PC-3 (cell line): ENCODE data around the gene MAML3.

Experiments used
- CTCF ChIP-seq: fragments of 300-600 bp; sonication (generic); conservative IDR thresholded peaks from 2 replicates; pipeline ENCODE4 v1.5.1; 2017; ENCODE audit warnings: antibody characterized with exemption, low read depth, mild to moderate bottlenecking, low read length
- EZH2 ChIP-seq: fragments of 300-600 bp; sonication (generic); IDR thresholded peaks from one replicate; pipeline ENCODE4 v1.6.1; 2017; ENCODE audit warnings: antibody characterized with exemption, mild to moderate bottlenecking, low read length; ENCODE audit not compliant: unreplicated experiment
- EZH2phosphoT487 ChIP-seq: fragments of 300-600 bp; sonication (generic); IDR thresholded peaks from 2 replicates; pipeline ENCODE4 v1.6.1; 2018; ENCODE audit warnings: mild to moderate bottlenecking, antibody characterized with exemption, low read length, borderline replicate concordance

GRCh38 chr4:139902321-139903320 is 251.4 kb downstream of the MAML3 start:
- TF ChIP-seq CTCF (no peak), EZH2phosphoT487 (no peak), EZH2 (no peak)
